Measurements from ENCODE around the gene METTL22.

METTL22 gene

GRCh38 chr16:8579559-8579958 lies 41.9 kb upstream of the METTL22 start:
- Histone ChIP-seq H3F3A (ENCODE audit: insufficient read depth) (no peaks in the 10 kb centered on the region), H3K79me2 (ENCODE audit: insufficient read depth, low read length) (no peaks in the 10 kb centered on the region), H3K36me3 (ENCODE audit: low read length) (no peaks in the 10 kb centered on the region), H3K27me3 (ENCODE audit: low read length) (no peaks in the 10 kb centered on the region), H3K4me2 (ENCODE audit: low read depth, low read length, poor library complexity, severe bottlenecking) (no peak overlapping the region), H3K4me3 (ENCODE audit: insufficient read depth, low read length, poor library complexity, severe bottlenecking) (no peak overlapping the region), H3K9ac (ENCODE audit: low read length) (no peak overlapping the region), H3K27ac (ENCODE audit: low read depth, low read length) (no peak overlapping the region), H3K9me2 (replicated peaks; ENCODE audit: insufficient read depth, low read length) (no peaks in the 10 kb centered on the region), H4K20me1 (ENCODE audit: low read depth, low read length) (no peaks in the 10 kb centered on the region), H3K9me3 (ENCODE audit: insufficient read depth, low read length) (no peaks in the 10 kb centered on the region), H2AFZ (ENCODE audit: low read depth, low read length, severe bottlenecking) (no peak overlapping the region)
- TF ChIP-seq CTCF (IDR thresholded peaks at IDR 0.05; ENCODE audit: insufficient read depth, low read length, poor library complexity, severe bottlenecking) (no peak), EZH2phosphoT487 (conservative IDR thresholded peaks at IDR 0.05; ENCODE audit: low read length) (no peak)

GRCh38 chr16:8581831-8582580 lies 39.5 kb upstream of the METTL22 start:
- Histone ChIP-seq H4K20me1 (ENCODE audit: low read depth, low read length) (no peaks in the 10 kb centered on the region), H3K9me2 (replicated peaks; ENCODE audit: insufficient read depth, low read length) (no peaks in the 10 kb centered on the region), H2AFZ (ENCODE audit: low read depth, low read length, severe bottlenecking) (no peak overlapping the region), H3K27me3 (ENCODE audit: low read length) (no peaks in the 10 kb centered on the region), H3K4me3 (ENCODE audit: insufficient read depth, low read length, poor library complexity, severe bottlenecking) (no peak overlapping the region), H3K79me2 (ENCODE audit: insufficient read depth, low read length) (no peaks in the 10 kb centered on the region), H3K9me3 (ENCODE audit: insufficient read depth, low read length) (no peaks in the 10 kb centered on the region), H3K9ac (ENCODE audit: low read length) (no peak overlapping the region), H3K4me2 (ENCODE audit: low read depth, low read length, poor library complexity, severe bottlenecking) (no peak overlapping the region), H3F3A (ENCODE audit: insufficient read depth) (no peaks in the 10 kb centered on the region), H3K36me3 (ENCODE audit: low read length) (no peaks in the 10 kb centered on the region), H3K27ac (ENCODE audit: low read depth, low read length) (no peak overlapping the region)
- TF ChIP-seq CTCF (IDR thresholded peaks at IDR 0.05; ENCODE audit: insufficient read depth, low read length, poor library complexity, severe bottlenecking) (no peak), EZH2phosphoT487 (conservative IDR thresholded peaks at IDR 0.05; ENCODE audit: low read length) (no peak)

GRCh38 chr16:8583199-8583598 lies 38.3 kb upstream of the METTL22 start:
- Histone ChIP-seq H3K4me2 (ENCODE audit: low read depth, low read length, poor library complexity, severe bottlenecking) (no peak overlapping the region), H3K27me3 (ENCODE audit: low read length) (no peaks in the 10 kb centered on the region), H3F3A (ENCODE audit: insufficient read depth) (no peaks in the 10 kb centered on the region), H3K36me3 (ENCODE audit: low read length) (no peaks in the 10 kb centered on the region), H3K27ac (ENCODE audit: low read depth, low read length) (no peak overlapping the region), H3K9me2 (replicated peaks; ENCODE audit: insufficient read depth, low read length) (no peaks in the 10 kb centered on the region), H3K4me3 (ENCODE audit: insufficient read depth, low read length, poor library complexity, severe bottlenecking) (no peak overlapping the region), H4K20me1 (ENCODE audit: low read depth, low read length) (no peaks in the 10 kb centered on the region), H3K79me2 (ENCODE audit: insufficient read depth, low read length) (no peaks in the 10 kb centered on the region), H2AFZ (ENCODE audit: low read depth, low read length, severe bottlenecking) (no peak overlapping the region), H3K9ac (ENCODE audit: low read length) (no peak overlapping the region), H3K9me3 (ENCODE audit: insufficient read depth, low read length) (no peaks in the 10 kb centered on the region)
- TF ChIP-seq CTCF (IDR thresholded peaks at IDR 0.05; ENCODE audit: insufficient read depth, low read length, poor library complexity, severe bottlenecking) = no peak
- TF ChIP-seq EZH2phosphoT487 (conservative IDR thresholded peaks at IDR 0.05; ENCODE audit: low read length) = no peak
